HG02798 (cell line): ENCODE measurements around the gene TNFRSF1A.

Experiments used
- ATAC-seq: cut with Tn5 transposase; IDR thresholded peaks from one replicate; pipeline ENCODE4 v1.9.1; 2021; ENCODE audit warnings: mild to moderate bottlenecking; ENCODE audit not compliant: unreplicated experiment, poor library complexity

The TNFRSF1A gene

GRCh38 chr12:6327229-6328041, 14.4 kb downstream of the TNFRSF1A start:
- ATAC-seq, result no peak

GRCh38 chr12:6326316-6327228, 15.3 kb downstream of the TNFRSF1A start:
- ATAC-seq, result no peak

GRCh38 chr12:6324936-6325750, 16.7 kb downstream of the TNFRSF1A start:
- ATAC-seq, result no peak

GRCh38 chr12:6323995-6324711, 17.7 kb downstream of the TNFRSF1A start:
- no peak for ATAC-seq

GRCh38 chr12:6323340-6323994, 18.4 kb downstream of the TNFRSF1A start:
- peak; percentile 66 for ATAC-seq

GRCh38 chr12:6322969-6323339, 18.9 kb downstream of the TNFRSF1A start:
- ATAC-seq, result peak; percentile 25

GRCh38 chr12:6322352-6322751, 19.5 kb downstream of the TNFRSF1A start:
- no peak for ATAC-seq

- ATAC-seq, result no peak
These were observed 20.0 kb downstream of the TNFRSF1A start for GRCh38 chr12:6321905-6322304.

- no peak for ATAC-seq
These were observed 22.4 kb downstream of the TNFRSF1A start for GRCh38 chr12:6319446-6319845.

GRCh38 chr12:6318440-6318879, 23.4 kb downstream of the TNFRSF1A start:
- no peak for ATAC-seq

- ATAC-seq, result no peak
These were observed 24.0 kb downstream of the TNFRSF1A start for GRCh38 chr12:6317693-6318439.

- no peak for ATAC-seq
These were observed 24.8 kb downstream of the TNFRSF1A start for GRCh38 chr12:6316921-6317692.

- ATAC-seq, result no peak
These were observed 25.9 kb downstream of the TNFRSF1A start for GRCh38 chr12:6315704-6316597.

- ATAC-seq, result no peak
These were observed 26.7 kb downstream of the TNFRSF1A start for GRCh38 chr12:6315184-6315583.

- ATAC-seq, result no peak
These were observed 27.1 kb downstream of the TNFRSF1A start for GRCh38 chr12:6314776-6315175.

- ATAC-seq, result no peak
These were observed 28.4 kb downstream of the TNFRSF1A start for GRCh38 chr12:6313326-6313940.
